BJ (cell line): ENCODE measurements around the gene CTNND2. TPM values are rescaled to one million over a fixed set of nuclear protein-coding genes. Genes with fewer than 3 reads are reported as not detected.

Source experiments
- CTCF ChIA-PET: fragments of 350-600 bp; formaldehyde crosslinking; extraction: SDS; loops from one replicate; lab custom pipeline; 2021; ENCODE audit warnings: antibody characterized with exemption, inconsistent platforms; lab: Yijun Ruan, JAX
- POLR2A ChIA-PET: fragments of 300-600 bp; sonication (Branson Sonifier 250); formaldehyde crosslinking; extraction: SDS; loops from one replicate; lab custom pipeline; 2021; ENCODE audit warnings: antibody characterized with exemption; lab: Charles Lee
- DNase-seq: peaks from one replicate; pipeline ENCODE4 v3.0.0-alpha.2; 2011; ENCODE audit warnings: low read depth
- H3K27me3 ChIP-seq: 2 replicates; pipeline ENCODE4 v1.6.0; 2011; ENCODE audit warnings: low read length; ENCODE audit not compliant: control insufficient read depth, insufficient read depth
- H3K36me3 ChIP-seq: 2 replicates; pipeline ENCODE4 v1.5.1; 2011; ENCODE audit warnings: low read length; ENCODE audit not compliant: control insufficient read depth, insufficient read depth
- H3K4me3 ChIP-seq: 2 replicates; pipeline ENCODE4 v1.5.1; 2011; ENCODE audit warnings: low read depth, mild to moderate bottlenecking, control low read depth, low read length
- CTCF ChIP-seq: IDR thresholded peaks from 2 replicates; pipeline ENCODE4 v1.5.1; 2011; ENCODE audit warnings: low read depth, mild to moderate bottlenecking, control low read depth, inconsistent platforms, low read length, moderate library complexity; ENCODE audit not compliant: insufficient read depth
- polyA plus RNA-seq: library from polyadenylated mRNA; depleted of rRNA; stranded (reverse); fragments of >200 nt; gene quantifications from 2 replicates; pipeline ENCODE4 v1.2.3, GENCODE V29; 2011

The CTNND2 gene
- polyA plus RNA-seq, 1 experiment = not detected

- no peak for TF ChIP-seq CTCF
- no peaks in the 10 kb centered on the region for H3K36me3 ChIP-seq
- ChIA-PET POLR2A (no interaction called here), CTCF (no interaction called here)
- H3K4me3 ChIP-seq = no peak overlapping the region
- H3K27me3 ChIP-seq = no peaks in the 10 kb centered on the region
- DNase-seq = no peak
Observed at GRCh38 chr5:11514705-11515432, 389.4 kb downstream of the CTNND2 start.

GRCh38 chr5:11511878-11512277 lies 392.4 kb downstream of the CTNND2 start:
- no peaks in the 10 kb centered on the region for H3K36me3 ChIP-seq
- ChIA-PET CTCF (no interaction called here), POLR2A (no interaction called here)
- no peak overlapping the region for H3K4me3 ChIP-seq
- no peaks in the 10 kb centered on the region for H3K27me3 ChIP-seq
- TF ChIP-seq CTCF = no peak
- DNase-seq = no peak

GRCh38 chr5:11510889-11511288 lies 393.4 kb downstream of the CTNND2 start:
- no peak overlapping the region for H3K4me3 ChIP-seq
- TF ChIP-seq CTCF = no peak
- no peak for DNase-seq
- ChIA-PET CTCF (no interaction called here), POLR2A (no interaction called here)
- H3K27me3 ChIP-seq = no peaks in the 10 kb centered on the region
- H3K36me3 ChIP-seq = no peaks in the 10 kb centered on the region

- no peaks in the 10 kb centered on the region for H3K27me3 ChIP-seq
- H3K4me3 ChIP-seq = no peak overlapping the region
- TF ChIP-seq CTCF = no peak
- no peaks in the 10 kb centered on the region for H3K36me3 ChIP-seq
- no peak for DNase-seq
- ChIA-PET CTCF (no interaction called here), POLR2A (no interaction called here)
Observed at GRCh38 chr5:11509793-11510192, 394.5 kb downstream of the CTNND2 start.

GRCh38 chr5:11507156-11507910 lies 396.9 kb downstream of the CTNND2 start:
- H3K4me3 ChIP-seq = no peak overlapping the region
- no peaks in the 10 kb centered on the region for H3K27me3 ChIP-seq
- TF ChIP-seq CTCF = no peak
- H3K36me3 ChIP-seq = no peaks in the 10 kb centered on the region
- POLR2A ChIA-PET = no interaction called here
- CTCF ChIA-PET = no interaction called here
- no peak for DNase-seq
